Common myeloid progenitor, CD34-positive (primary cell): ENCODE results near the gene ITSN1.

ENCODE experiments used
- CTCF ChIA-PET: fragments of 350-600 bp; sonication (Branson Sonifier 250); formaldehyde crosslinking; loops from one replicate; lab custom pipeline; 2021; ENCODE audit warnings: antibody characterized with exemption; lab: Charles Lee
- POLR2A ChIA-PET: fragments of 350-600 bp; sonication (Branson Sonifier 250); formaldehyde crosslinking; loops from one replicate; lab custom pipeline; 2021; ENCODE audit warnings: antibody characterized with exemption; lab: Charles Lee
- DNase-seq, 3 donors: peaks; one replicate each; pipeline versions ENCODE4 v3.0.0 to v3.0.0-alpha.2; 2013
- H3K27ac ChIP-seq, 2 experiments: 1 replicate in 1 of 2; 2 replicates in 1 of 2; pipeline ENCODE4 v1.7.0; 2013; ENCODE audit warnings: inconsistent platforms in 2 of 2, low read length in 2 of 2, mild to moderate bottlenecking in 2 of 2, low read depth in 1 of 2, moderate library complexity in 1 of 2; ENCODE audit not compliant: severe bottlenecking in 2 of 2, insufficient read depth in 1 of 2, poor library complexity in 1 of 2
- H3K27me3 ChIP-seq, 5 experiments: replicated peaks in 2 of 5; 1 replicate in 3 of 5; 2 replicates in 2 of 5; pipeline versions ENCODE4 v1.6.1 to v1.7.0; 2013; ENCODE audit warnings: low read length in 4 of 5, mild to moderate bottlenecking in 2 of 5, moderate library complexity in 2 of 5, inconsistent platforms in 1 of 5; ENCODE audit not compliant: insufficient read depth in 5 of 5, control insufficient read depth in 4 of 5
- H3K36me3 ChIP-seq, 4 experiments: 1 replicate in 2 of 4; 2 replicates in 2 of 4; pipeline versions ENCODE4 v1.6.1 to v1.7.0; 2013; ENCODE audit warnings: low read length in 3 of 4, control low read depth in 1 of 4, mild to moderate bottlenecking in 1 of 4; ENCODE audit not compliant: control insufficient read depth in 4 of 4, insufficient read depth in 4 of 4
- H3K4me1 ChIP-seq, 4 experiments: 1 replicate in 3 of 4; 2 replicates in 1 of 4; pipeline versions ENCODE4 v1.6.1 to v1.7.1; 2013; ENCODE audit warnings: low read length in 3 of 4, mild to moderate bottlenecking in 3 of 4, control low read depth in 1 of 4, inconsistent platforms in 1 of 4, moderate library complexity in 1 of 4; ENCODE audit not compliant: control insufficient read depth in 4 of 4, insufficient read depth in 4 of 4; ENCODE audit errors: control extremely low read depth in 1 of 4
- H3K4me3 ChIP-seq, 7 experiments: 1 replicate in 4 of 7; 2 replicates in 3 of 7; pipeline versions ENCODE4 v1.5.1 to v1.7.0; 2013; ENCODE audit warnings: mild to moderate bottlenecking in 7 of 7, low read length in 6 of 7, moderate library complexity in 6 of 7, inconsistent platforms in 2 of 7, low read depth in 2 of 7, control low read depth in 1 of 7; ENCODE audit not compliant: insufficient read depth in 4 of 7, control insufficient read depth in 1 of 7; ENCODE audit errors: extremely low read depth in 1 of 7
- H3K9me3 ChIP-seq, 5 experiments: 1 replicate in 4 of 5; 2 replicates in 1 of 5; pipeline versions ENCODE4 v1.6.1 to v1.7.1; 2013; ENCODE audit warnings: low read length in 4 of 5, mild to moderate bottlenecking in 2 of 5, inconsistent platforms in 1 of 5, low read depth in 1 of 5, moderate library complexity in 1 of 5; ENCODE audit not compliant: control insufficient read depth in 4 of 5, insufficient read depth in 2 of 5; ENCODE audit errors: control extremely low read depth in 1 of 5
- WGBS: methylation state at CpG from one replicate; pipeline ENCODE4 v1.1.5; 2013; ENCODE audit not compliant: insufficient coverage; 5-methylcytosine and 5-hydroxymethylcytosine counted together

The ITSN1 gene

GRCh38 chr21:33650230-33650629 lies 7.9 kb downstream of the ITSN1 start:
- POLR2A ChIA-PET, result no interaction called here
- Histone ChIP-seq H3K27me3 (peaks cover 0 to 6% (median 0%) of the 10 kb centered on the region in 5 experiments), H3K36me3 (no peaks in the 10 kb centered on the region), H3K4me1 (peaks cover 0 to 6% (median 3%) of the 10 kb centered on the region in 4 experiments), H3K9me3 (peaks cover 0 to 3% (median 0%) of the 10 kb centered on the region in 5 experiments), H3K27ac (no peak overlapping the region), H3K4me3 (no peak overlapping the region)
- 95% methylated on average over 3 of the region's 7 CpGs for WGBS
- CTCF ChIA-PET, result interaction anchor here (1.2 to 1.7 kb wide), 2 partner anchors 11 to 717 kb away, joined by 3 to 4 read pairs; no protein-coding TSS in a partner anchor
- DNase-seq, result no peak

- Histone ChIP-seq H3K27me3 (no peaks in the 10 kb centered on the region), H3K36me3 (no peaks in the 10 kb centered on the region), H3K4me1 (peaks cover 0 to 9% (median 3%) of the 10 kb centered on the region in 4 experiments), H3K4me3 (no peak overlapping the region), H3K27ac (no peak overlapping the region), H3K9me3 (peaks cover 0 to 3% (median 0%) of the 10 kb centered on the region in 5 experiments)
- CTCF ChIA-PET, result interaction anchor here (1.2 kb wide), 1 partner anchor 717 kb away, joined by 3 read pairs; no protein-coding TSS in a partner anchor
- WGBS, result 96% methylated on average over 7 of the region's 7 CpGs
- no peak for DNase-seq
- POLR2A ChIA-PET, result no interaction called here
Measured at GRCh38 chr21:33650929-33651509, 8.7 kb downstream of the ITSN1 start.

GRCh38 chr21:33651965-33652680 lies 9.8 kb downstream of the ITSN1 start:
- H3K27me3 ChIP-seq, result no peaks in the 10 kb centered on the region
- H3K36me3 ChIP-seq, result no peaks in the 10 kb centered on the region
- 100% methylated on average over 2 of the region's 8 CpGs for WGBS
- POLR2A ChIA-PET, result no interaction called here
- no peak for DNase-seq
- H3K9me3 ChIP-seq, result peaks cover 0 to 3% (median 0%) of the 10 kb centered on the region in 5 experiments
- H3K4me3 ChIP-seq, result no peak overlapping the region
- H3K27ac ChIP-seq, result no peak overlapping the region
- H3K4me1 ChIP-seq, result peaks cover 0 to 10% (median 5%) of the 10 kb centered on the region in 4 experiments
- CTCF ChIA-PET, result no interaction called here

GRCh38 chr21:33654412-33654811 lies 12.1 kb downstream of the ITSN1 start:
- peaks cover 0 to 14% (median 6%) of the 10 kb centered on the region in 4 experiments for H3K4me1 ChIP-seq
- ChIA-PET POLR2A (no interaction called here), CTCF (no interaction called here)
- 100% methylated on average over 2 of the region's 4 CpGs for WGBS
- no peak overlapping the region for H3K27ac ChIP-seq
- H3K36me3 ChIP-seq, result no peaks in the 10 kb centered on the region
- no peaks in the 10 kb centered on the region for H3K27me3 ChIP-seq
- no peak overlapping the region for H3K4me3 ChIP-seq
- DNase-seq, result no peak
- H3K9me3 ChIP-seq, result peaks cover 0 to 3% (median 0%) of the 10 kb centered on the region in 5 experiments

- no peak overlapping the region for H3K27ac ChIP-seq
- ChIA-PET CTCF (no interaction called here), POLR2A (no interaction called here)
- H3K36me3 ChIP-seq, result no peaks in the 10 kb centered on the region
- 99% methylated on average over 8 of the region's 8 CpGs for WGBS
- no peak for DNase-seq
- H3K9me3 ChIP-seq, result peaks cover 0 to 3% (median 0%) of the 10 kb centered on the region in 5 experiments
- H3K27me3 ChIP-seq, result no peaks in the 10 kb centered on the region
- H3K4me1 ChIP-seq, result peaks cover 0 to 13% (median 6%) of the 10 kb centered on the region in 4 experiments
- H3K4me3 ChIP-seq, result no peak overlapping the region
Measured at GRCh38 chr21:33655588-33656221, 13.4 kb downstream of the ITSN1 start.

- Histone ChIP-seq H3K36me3 (no peaks in the 10 kb centered on the region), H3K27ac (no peak overlapping the region), H3K4me1 (peaks cover 0 to 13% (median 6%) of the 10 kb centered on the region in 4 experiments), H3K4me3 (no peak overlapping the region), H3K27me3 (no peaks in the 10 kb centered on the region), H3K9me3 (peaks cover 0 to 3% (median 0%) of the 10 kb centered on the region in 5 experiments)
- DNase-seq, result no peak
- ChIA-PET CTCF (no interaction called here), POLR2A (no interaction called here)
- 66% methylated on average over 5 of the region's 8 CpGs for WGBS
Measured at GRCh38 chr21:33657124-33657820, 15.0 kb downstream of the ITSN1 start.
